NCI-H226 (cell line): ENCODE measurements around the gene PRUNE2.
A peak's percentile ranks its signal among the peaks of the same experiment; 100 is the strongest.
"Not testable (repeated sequence)": the region's sequence is repeated elsewhere in the genome, so short reads cannot be mapped to it uniquely, and the experiment has no call there.

Experiments
- DNase-seq: peaks from one replicate; pipeline ENCODE4 v3.0.0-alpha.2; 2015

PRUNE2 gene

DNA sequence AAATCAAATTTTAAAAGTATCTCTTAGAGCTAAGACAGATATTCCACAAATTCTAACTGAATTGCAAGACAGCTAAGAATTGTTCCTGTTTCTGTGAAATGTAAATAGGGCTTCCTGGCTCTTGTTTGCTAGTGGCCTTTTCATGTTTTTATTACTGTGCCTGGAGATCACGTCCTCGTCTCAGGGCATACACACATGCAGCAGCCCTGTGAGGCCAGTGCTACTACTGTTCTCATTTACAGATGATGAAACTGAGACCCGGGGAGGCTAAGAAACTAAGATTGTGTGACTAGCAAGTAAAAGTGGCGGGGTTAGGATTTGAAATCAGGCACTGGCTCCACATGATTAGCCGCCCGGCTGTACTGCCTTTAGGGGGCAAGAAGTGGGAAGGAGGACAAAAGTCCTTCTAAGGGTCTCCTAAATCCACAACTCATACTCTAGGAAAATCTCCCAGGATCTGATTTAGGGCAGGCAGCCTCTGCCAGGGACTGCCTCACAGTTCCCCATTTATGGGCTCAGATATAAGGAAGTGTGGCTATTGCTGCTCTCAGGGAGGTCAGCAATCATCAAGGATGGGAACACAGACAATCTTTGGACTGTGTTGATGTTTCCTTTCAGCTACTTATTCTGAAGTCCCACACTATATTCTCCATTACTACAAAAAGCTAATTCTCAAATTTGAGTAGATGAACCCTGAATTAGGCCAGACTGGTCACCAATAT, 7.9 kb downstream of the PRUNE2 start:
- no peak for DNase-seq

DNA sequence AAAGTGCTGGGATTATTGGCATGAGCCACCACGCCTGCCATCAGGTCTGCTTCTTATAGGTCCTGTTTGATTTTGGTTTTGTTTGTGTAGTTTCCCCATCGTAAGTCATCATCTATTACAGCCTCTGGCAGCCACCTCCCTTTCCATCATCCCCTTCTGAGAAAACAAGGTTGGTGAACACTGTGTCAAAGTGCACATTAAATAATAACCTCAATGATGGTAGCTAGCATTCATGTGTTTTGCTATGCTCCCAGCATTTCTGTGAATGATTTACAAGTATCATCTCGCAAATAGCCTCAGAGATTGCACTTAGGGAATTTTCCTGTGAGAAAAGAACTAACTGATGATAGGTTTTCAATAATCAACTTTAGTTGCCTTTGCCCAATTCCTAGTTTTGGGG, 9.9 kb downstream of the PRUNE2 start:
- DNase-seq, result no peak

DNA sequence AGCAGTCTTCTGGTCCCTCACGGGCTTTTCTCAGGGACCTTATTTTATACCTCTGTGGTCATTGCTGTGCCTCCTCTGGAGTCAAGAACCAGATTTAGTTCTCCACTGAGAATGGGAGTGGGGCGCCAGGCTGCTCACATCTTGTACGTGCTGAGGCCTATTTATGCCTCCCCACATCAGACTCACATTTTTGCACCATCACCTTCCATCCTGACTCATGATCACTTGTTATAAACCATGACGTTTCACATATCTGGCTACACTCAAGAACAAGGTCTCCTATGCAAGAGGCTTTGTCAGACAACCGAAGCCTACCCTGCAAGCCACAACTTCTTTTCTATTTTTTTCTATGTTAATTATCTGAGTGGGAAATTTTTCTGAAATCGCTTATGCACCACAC, 10.7 kb downstream of the PRUNE2 start:
- DNase-seq, result no peak

DNA sequence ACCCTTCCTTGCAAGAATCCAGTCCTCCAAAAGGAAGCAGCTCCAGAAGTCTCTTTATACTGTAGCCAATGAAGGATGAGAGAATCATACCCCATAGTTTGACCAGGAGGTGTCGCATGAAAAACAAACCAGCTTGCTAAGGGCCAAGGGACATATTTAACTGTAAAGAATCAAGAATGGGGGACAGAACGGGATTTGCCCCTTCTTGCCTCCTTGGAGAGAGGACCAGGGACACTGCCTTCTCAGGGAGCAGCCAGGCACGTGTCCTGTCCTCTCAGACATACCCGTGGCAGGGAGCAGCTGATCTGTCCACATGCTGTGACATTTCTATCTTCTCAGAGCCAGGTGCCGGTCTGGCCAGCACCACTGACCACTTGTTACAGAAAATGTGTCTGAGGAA, 11.7 kb downstream of the PRUNE2 start:
- DNase-seq, result no peak

DNA sequence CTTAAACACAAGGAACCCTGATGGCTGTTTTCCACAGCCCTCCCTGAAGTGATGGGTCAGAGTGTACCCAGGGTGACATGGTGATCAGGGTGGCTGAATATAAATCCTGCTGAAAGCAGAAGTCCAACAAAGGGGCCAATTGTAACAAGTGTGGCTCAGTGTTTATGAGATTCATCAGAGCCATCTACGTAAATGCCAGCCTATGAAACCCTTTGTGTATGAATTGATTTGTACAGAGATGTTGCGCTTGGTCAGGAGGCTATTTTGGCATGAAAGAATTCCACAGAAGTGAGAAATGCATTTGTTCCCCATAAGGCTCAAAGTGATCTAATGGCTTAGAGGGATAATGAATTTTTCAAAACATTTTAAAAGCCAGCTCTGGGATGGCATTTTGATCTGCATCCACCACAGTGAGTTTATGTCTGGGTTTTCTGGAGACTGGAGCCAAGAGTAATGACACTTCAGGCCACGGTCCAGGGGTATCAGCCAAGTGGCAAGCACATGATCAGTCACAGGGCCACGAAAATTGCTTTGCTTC, 12.4 kb downstream of the PRUNE2 start:
- DNase-seq, result no peak

DNA sequence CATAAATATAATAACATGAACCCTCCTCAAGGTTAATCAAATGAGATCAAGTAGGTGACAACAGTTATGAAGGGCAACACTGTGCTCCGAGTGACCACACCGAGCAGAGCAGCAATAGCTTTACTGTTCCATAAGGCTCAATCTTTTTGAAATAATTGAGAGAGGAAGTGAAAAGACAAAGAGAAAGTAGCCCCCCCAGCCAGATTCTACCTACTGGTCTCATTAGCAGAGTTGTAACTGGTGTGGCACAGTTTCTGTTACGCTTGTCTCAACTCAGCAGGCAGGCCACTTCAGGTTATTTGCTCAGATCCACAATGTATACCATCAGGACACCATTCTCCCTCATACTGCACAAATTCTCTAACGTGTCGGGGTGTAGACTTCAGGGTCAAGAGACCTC, 14.0 kb downstream of the PRUNE2 start:
- DNase-seq, result no peak

DNA sequence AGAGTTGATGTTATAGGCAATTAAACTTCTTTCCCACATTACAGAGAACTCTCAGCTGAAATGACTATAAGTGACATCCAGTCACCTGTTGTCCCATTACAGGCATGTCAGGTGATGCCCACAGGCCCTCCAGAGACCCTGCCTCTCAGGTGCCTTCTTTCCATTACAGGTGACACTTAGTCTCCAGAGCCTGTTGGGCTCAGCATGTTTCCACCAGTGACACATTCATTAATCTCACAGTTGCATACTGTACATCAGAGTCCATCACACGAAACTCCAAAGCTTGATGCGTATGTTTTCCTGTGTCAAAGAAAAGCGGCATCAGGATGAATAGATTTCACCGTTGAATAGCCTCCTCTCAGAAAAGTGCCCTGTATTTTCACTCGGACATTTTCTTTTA, 14.6 kb downstream of the PRUNE2 start:
- DNase-seq, result no peak

DNA sequence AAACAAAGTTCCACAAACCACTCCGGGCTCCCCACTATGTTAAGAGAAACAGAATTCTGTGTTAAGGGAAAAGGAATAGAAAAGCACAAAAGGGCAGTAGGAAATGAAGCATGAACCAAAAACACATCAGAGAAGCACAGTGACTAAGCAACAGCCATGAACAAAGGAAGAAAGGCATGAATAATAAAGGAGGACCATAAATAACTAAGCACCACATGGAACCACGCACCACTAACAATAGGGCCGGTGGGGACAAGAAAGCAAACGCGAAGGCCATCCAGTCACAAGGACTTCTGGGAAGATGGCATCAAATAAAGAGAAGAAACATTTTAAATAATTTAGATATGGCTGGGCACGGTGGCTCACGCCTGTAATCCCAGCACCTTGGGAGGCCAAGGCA, 18.0 kb downstream of the PRUNE2 start:
- DNase-seq, result no peak

DNA sequence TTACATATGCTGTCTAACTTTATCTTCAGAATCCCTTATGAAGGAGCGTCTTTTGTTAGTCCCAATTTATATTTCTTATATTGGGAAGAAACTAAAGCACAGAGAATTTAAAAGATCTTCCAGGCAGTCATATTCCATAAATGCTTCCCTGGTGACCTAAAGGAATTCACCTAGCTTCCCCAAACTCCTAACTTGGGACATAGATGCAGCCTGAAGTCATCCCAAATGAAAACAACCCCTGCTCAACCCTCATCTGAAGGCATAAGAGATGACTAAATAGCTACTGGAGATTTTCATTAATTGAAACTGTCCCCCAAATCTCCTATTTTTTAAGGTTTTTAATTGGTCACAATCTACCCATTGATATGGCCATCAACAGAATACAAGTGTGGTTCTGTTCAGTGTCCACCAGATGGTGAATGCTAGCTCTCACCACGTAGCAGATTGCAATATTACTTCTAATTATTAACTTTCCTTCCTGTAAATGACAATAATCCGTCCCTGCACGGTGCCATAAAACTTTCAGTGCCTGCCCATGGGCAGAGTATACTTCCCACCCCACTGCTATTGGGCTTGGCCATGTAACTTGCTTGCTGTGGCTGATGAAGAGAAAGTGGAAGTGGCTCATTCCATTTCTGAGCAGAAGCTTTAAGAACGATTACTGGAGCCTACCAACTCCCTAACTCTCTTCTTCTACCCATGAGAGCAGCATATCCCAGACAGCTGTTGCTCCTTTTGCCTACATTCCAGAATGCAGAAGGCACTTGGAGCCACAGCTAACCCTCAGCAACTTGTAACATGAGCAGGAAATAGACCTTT, 18.7 kb downstream of the PRUNE2 start:
- DNase-seq, result no peak

DNA sequence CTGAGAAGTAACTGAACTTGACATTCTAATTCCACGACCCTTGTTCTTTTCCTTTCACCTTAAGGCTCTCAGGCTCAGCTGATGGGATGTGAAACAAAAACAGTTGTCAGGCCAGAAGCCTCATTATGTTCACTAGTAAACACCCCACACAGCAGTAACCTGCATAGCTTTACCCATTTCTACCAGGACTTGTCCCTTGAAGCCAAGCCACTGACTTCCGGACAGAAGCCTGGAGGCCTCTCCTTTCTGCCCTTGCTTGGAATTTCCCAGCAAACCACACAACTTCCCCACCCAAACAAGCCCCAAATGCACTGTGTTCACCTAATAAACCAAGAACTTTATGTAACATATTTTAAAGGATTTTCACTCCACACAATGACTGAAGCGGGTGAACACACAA, 19.6 kb downstream of the PRUNE2 start:
- DNase-seq, result no peak

DNA sequence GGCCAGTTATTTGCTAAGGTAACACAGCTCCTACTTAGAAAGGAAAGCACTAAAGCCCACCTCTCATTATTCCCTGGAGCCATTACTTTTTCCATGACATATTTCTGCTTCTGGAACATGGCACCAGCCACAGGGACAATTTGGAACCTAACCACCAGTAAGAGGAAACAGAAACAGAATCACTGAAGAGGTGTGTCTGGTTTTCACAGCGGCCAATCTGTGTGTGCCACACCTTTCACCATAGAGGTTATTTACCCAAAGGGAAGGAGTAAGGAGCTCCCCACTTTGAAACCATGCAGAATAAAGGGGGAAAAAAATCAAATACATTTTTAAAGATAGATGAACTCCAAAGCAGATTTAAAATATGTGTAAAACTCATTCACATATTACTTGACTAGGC, 21.1 kb downstream of the PRUNE2 start:
- no peak for DNase-seq

DNA sequence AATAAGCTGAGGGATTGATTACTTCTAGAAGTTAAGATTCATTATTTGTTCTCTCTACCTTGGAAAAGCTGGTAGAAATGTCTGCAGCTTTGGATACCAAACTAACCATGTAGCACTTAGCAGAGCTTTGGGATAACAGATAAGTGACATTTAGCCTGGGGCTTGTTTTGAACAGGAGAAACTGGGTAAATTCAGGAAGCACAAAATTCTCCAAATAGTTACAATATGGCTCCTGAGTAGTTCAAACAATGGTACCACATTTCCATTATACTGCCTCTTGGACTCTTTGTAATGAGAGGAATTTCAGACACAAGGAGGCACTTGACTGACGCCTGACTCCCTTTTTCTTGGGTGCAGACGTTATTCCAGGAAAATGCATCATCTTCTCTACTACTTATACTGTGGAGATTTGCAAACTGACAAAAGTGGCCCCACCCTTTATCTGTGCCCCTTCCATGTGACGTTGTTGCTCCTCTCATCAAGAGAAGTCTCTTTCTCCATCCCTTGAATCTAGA, 22.5 kb downstream of the PRUNE2 start:
- DNase-seq, result no peak

DNA sequence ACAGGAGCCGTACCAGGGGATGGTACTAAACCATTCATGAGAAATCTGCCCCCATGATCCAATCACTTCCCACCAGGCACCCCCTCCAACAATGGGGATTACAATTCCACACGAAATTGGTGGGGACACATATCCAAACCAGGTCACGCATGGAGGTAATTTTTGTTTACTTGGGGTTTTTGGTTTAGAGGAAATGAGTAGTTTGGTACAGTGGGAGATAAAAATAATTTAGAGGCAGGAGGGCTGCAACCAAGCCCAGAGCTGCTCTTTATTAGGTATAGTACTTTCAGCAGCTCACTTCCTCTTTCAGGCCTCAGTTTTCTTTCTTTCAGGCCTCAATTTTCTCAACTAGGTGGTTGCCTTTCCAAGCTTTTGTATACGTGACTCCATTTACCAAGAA, 23.2 kb downstream of the PRUNE2 start:
- DNase-seq, result no peak

DNA sequence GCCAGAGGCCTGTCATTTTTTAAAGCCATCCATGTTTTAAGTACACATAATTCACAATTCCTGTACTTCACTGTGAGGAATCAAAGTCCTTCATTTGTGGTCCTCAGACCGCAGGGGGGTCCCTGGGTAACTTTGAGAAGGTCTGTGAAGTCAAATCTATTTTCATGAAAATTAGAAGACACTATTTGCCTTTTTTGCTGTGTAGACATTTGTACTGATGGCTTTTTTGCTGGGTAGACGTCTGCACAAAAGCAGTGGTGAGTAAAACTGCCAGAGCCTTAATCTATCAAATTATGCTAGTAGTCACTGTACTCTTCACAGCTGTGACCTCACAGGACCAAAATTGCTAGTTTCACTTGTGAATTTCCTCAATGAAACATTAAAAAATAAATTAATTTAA, 25.7 kb downstream of the PRUNE2 start:
- no peak for DNase-seq

DNA sequence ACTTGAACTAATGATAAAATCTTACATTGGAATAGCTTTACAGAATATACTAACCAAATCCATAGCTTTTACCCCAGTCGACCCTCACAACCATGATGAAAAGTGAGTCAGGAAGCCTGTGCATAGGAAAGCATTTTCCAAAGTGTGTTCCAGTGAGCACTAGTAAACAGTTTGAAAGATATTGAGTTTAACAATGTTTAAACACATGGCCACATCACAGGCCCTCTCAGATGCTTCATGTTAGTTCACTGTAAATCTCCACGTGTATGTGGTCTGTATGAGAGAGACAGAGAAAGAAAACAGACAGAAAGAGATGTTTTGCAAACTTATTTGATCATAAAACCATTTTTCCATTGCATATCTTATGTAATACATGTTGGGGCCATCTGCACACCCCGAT, 27.0 kb downstream of the PRUNE2 start:
- DNase-seq, result no peak

DNA sequence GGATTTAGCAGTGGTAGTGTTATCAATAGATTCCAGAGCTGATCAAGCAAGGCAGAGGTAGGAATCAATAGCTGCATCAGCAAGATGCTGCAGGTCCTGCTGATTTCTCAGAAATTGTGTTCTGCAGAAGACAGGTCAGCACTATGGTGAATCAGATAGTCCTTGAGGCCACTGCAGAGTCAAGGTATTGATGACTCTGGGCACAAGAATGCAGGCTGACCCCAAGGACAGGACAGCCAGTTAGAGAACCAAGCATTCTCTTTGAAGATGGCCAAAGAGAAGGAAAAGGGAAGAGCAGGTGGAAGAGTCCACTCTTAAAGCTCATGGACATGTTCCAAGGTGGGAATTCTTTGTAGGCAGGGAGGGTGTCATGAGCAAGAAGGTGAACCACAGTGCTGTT, 28.0 kb downstream of the PRUNE2 start:
- DNase-seq, result no peak

DNA sequence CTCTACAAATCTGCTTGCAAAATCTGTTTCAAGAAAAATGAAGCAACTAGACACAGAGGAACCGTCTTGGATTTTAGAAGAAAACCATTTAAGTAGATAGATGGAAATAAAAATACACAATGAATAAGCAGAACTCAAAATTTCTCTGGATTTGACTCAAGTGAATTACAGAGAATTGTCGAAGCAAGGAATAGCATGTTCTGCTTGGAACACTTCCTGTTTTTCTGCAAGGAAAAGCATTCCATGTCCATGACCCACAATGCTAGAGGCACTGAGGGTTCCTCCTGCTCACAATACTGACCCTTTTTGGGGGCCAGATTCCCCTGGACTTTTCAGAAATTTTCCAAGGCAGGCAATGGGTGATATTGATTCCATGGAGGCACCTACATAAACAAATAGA, 29.8 kb downstream of the PRUNE2 start:
- peak; percentile 13 for DNase-seq

DNA sequence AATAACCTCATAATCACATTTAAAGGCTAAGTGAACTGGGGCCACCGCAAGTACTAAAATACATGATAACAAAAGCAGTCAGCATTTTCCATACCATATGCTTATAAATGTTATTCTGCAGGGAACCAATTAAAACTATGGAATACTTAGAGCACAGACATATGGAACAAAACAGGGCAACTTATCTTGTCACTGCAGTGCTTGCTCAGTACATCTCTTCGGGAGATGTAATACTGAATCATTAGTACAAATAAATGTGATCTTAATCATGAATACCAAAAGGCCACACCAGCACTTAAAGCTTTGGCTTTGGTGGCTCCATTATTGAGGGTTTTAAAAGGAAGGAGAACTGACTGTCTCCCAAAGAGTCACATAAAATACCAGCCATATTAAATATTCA, 32.1 kb downstream of the PRUNE2 start:
- DNase-seq, result no peak

DNA sequence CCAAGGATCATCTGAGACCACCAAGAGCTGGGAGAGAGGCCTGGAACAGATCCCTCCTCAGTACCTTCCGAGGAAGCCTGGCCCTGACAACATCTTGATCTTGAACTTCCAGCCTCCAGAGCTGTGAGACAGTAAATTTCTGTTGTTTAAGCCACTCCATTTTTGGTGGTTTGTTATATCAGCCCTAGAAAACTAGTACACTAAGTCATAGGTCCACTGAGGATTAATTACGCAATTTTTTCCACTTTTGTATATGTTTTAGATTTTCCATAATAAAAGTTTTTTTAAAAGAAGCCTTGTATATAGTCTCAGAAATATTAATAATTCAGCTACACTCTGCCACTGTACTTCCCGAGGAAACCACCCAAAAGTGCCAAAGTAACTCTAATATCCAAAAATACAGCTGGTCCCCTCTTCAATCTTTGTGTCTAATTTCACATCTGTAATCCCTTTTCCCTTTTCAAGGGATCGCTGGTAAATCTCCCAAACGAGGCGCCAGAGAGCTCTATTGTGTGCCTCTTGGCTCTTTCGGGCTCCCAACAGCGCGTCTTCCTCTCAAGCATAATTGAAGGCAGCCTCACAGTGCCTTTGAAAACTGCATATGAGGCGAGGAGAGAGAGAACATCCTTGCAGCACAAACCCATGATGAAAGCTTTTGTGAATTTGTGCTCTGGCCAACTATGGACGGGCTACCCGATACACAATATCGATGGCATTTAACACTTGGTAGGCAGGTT, 32.7 kb downstream of the PRUNE2 start:
- no peak for DNase-seq

DNA sequence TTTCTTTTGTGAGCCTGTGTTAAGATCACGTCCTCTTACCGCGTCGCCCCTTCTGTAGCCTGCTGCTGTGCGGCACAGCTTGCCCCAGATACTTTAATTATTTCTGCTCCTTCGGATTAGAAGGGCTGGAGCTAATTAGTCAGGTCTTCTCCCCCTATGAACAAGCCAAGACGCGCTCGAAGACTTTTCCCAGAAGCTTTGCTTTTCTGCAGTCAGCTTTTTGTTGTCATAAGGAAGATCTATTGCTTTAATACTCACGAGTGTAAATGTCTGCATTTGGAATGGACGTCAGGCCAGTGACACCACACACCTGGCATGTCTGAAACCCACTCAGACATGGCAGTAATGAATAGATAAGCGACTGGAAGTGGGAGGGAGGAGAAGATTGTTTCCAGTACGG, 37.0 kb downstream of the PRUNE2 start:
- no peak for DNase-seq

DNA sequence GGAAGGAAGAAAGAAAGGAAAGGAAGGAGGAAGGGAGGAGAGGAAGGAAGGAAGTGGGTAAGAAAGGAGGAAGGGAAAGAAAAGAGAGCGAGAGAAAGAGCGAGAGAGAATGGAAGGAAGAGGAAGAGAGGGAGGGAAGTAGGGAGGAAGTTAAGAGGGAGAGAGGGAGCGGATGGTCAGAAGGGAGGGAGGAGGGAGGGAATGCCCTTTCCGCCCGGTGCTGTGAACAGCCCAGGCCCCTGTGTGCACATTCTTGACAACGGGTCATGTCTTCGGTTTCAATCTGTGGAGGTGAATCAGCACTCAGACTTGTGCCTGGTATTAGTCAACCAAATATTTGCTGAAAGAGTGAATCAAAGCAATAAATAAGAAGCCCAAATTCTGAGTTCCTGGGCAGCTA, 39.2 kb downstream of the PRUNE2 start:
- peak; percentile 91 for DNase-seq

DNA sequence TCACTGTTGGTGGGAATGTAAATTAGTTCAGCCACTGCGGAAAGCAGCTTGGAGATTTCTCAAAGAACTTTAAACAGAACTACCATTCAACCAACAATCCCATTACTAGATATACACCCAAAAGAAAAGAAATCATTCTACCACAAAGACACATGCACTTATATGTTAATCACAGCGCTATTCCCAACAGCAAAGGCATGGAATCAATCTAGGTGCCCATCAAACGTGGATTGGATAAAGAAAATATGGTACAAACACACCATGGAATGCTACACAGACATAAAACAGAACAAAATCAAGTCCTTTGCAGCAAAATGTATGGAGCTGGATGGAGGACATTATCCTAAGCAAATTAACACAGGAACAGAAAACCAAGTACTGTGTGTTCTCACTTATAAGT, 42.1 kb downstream of the PRUNE2 start:
- no peak for DNase-seq

DNA sequence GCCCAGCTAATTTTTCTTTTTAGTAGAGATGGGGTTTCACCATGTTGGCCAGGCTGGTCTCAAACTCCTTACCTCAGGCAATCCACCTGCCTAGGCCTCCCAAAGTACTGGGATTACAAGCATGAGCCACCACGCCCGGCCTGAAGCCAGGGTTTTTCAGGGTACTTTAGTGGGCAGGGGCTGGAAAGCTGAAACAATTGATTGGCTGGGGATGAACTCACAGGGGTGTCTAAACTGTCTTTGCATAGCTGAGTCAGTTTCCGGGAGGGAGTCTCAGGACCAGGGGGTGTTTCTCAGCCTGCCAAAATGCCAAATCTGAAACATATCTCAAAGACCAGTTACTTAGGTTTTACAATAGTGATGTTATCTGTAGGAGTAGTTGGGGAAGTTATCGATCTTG, 46.1 kb downstream of the PRUNE2 start:
- DNase-seq, result no peak

DNA sequence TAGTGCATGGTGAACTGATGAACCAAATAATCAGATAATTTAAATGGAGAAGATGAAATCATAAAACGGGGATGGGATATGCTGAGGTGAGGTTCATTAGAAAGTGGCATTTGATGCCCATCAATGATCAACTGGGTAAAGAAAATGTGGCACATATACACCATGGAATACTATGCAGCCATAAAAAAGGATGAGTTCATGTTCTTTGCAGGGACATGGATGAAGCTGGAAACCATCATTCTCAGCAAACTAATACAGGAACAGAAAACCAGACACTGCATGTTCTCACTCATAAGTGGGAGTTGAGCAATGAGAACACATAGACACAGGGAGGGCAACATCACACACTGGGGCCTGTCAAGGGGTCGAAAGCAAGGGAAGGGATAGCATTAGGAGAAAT, 47.7 kb downstream of the PRUNE2 start:
- not testable (repeated sequence) for DNase-seq
